HepG2 (cell line): ENCODE measurements around the gene RASGRP4. TPM values are rescaled to one million over a fixed set of nuclear protein-coding genes. Genes with fewer than 3 reads are reported as not detected.

Source experiments
- ATAC-seq: fragments of 200-7000 bp; cut with Tn5 transposase; 3 replicates; pipeline ENCODE4 v1.9.1; 2020; ENCODE audit warnings: mild to moderate bottlenecking, moderate library complexity
- BruUV-seq: library from RNA; stranded (reverse); fragments of 400-500 nt; replicated peaks from 2 replicates; lab custom pipeline; 2021; lab: Mats Ljungman, UMichigan
- CTCF ChIA-PET: fragments of 300-600 bp; formaldehyde crosslinking; extraction: SDS; loops from one replicate; lab custom pipeline; 2021; ENCODE audit warnings: low total read pairs, inconsistent platforms, low intra/inter-chr PET ratio; lab: Yijun Ruan, JAX
- POLR2A ChIA-PET: fragments of 350-600 bp; sonication (Branson Sonifier 250); formaldehyde crosslinking; loops from one replicate; lab custom pipeline; 2020; ENCODE audit warnings: antibody characterized with exemption, inconsistent platforms; lab: Yijun Ruan, JAX
- DNase-seq: peaks from one replicate; pipeline ENCODE4 v3.0.0-alpha.2; 2015; ENCODE audit warnings: low spot score
- FAIRE-seq: peaks from 3 replicates; lab custom pipeline; 2011; peaks lifted over from hg19 to GRCh38; lab: Jason Lieb, UNC
- H2AFZ ChIP-seq: one replicate; pipeline ENCODE4 v1.6.1; 2011; ENCODE audit warnings: low read length, inconsistent platforms
- H3K27ac ChIP-seq: fragments of 300-600 bp; 3 replicates; pipeline ENCODE4 v1.8.0; 2011; ENCODE audit warnings: mixed run types, mild to moderate bottlenecking, mixed read lengths, low read length, inconsistent platforms; ENCODE audit not compliant: insufficient read depth; ENCODE audit errors: extremely low read length
- H3K27me3 ChIP-seq, 2 experiments: fragments of 200-600 bp in 1 of 2; 2 replicates in 1 of 2; 3 replicates in 1 of 2; pipeline versions ENCODE4 v1.6.0 to v1.8.0; 2011; ENCODE audit warnings: low read length in 2 of 2, mild to moderate bottlenecking in 2 of 2, moderate library complexity in 2 of 2, inconsistent platforms in 1 of 2; ENCODE audit not compliant: insufficient read depth in 2 of 2, control insufficient read depth in 1 of 2
- H3K36me3 ChIP-seq, 2 experiments: fragments of 200-600 bp in 1 of 2; replicated peaks in 1 of 2; 2 replicates in 1 of 2; 3 replicates in 1 of 2; pipeline versions ENCODE4 v1.5.1 to v1.8.0; 2011; ENCODE audit warnings: low read length in 2 of 2, inconsistent platforms in 1 of 2; ENCODE audit not compliant: insufficient read depth in 2 of 2, control insufficient read depth in 1 of 2
- H3K4me1 ChIP-seq: 2 replicates; pipeline ENCODE4 v1.5.1; 2012; ENCODE audit warnings: low read length, inconsistent platforms; ENCODE audit not compliant: insufficient read depth
- H3K4me2 ChIP-seq: 2 replicates; pipeline ENCODE4 v1.6.0; 2011; ENCODE audit warnings: low read depth, low read length, inconsistent platforms
- H3K4me3 ChIP-seq, 3 experiments: fragments of 200-600 bp in 1 of 3; sonication (generic), shearing (Covaris generic) in 1 of 3; replicated peaks in 1 of 3; 2 replicates each; pipeline ENCODE4 v1.5.1; 2011 to 2016; ENCODE audit warnings: low read length in 3 of 3, inconsistent platforms in 2 of 3, low read depth in 2 of 3, mild to moderate bottlenecking in 2 of 3, control low read depth in 1 of 3, mixed read lengths in 1 of 3; ENCODE audit not compliant: insufficient read depth in 1 of 3
- H3K79me2 ChIP-seq: one replicate; pipeline ENCODE4 v1.6.1; 2011; ENCODE audit warnings: low read length, inconsistent platforms; ENCODE audit not compliant: insufficient read depth
- H3K9ac ChIP-seq: 2 replicates; pipeline ENCODE4 v1.6.0; 2011; ENCODE audit warnings: mild to moderate bottlenecking, low read depth, low read length, inconsistent platforms; ENCODE audit not compliant: insufficient read depth
- H3K9me3 ChIP-seq: 2 replicates; pipeline ENCODE4 v1.5.1; 2012; ENCODE audit warnings: mild to moderate bottlenecking, low read length
- H4K20me1 ChIP-seq: 2 replicates; pipeline ENCODE4 v1.6.0; 2011; ENCODE audit warnings: inconsistent platforms, mild to moderate bottlenecking, low read length, moderate library complexity; ENCODE audit not compliant: insufficient read depth
- ARNTL ChIP-seq: sonication (generic); formaldehyde crosslinking; IDR thresholded peaks from 2 replicates; pipeline ENCODE4 v1.4.0; 2020; ENCODE audit warnings: mild to moderate bottlenecking, missing genetic modification reagents
- ATF4 ChIP-seq, 2 experiments: fragments of 450-650 bp in 1 of 2; sonication (generic) in 1 of 2; formaldehyde crosslinking; IDR thresholded peaks; 2 replicates each; pipeline versions ENCODE4 v1.5.0 to v1.8.0; 2020 to 2022; ENCODE audit warnings: mild to moderate bottlenecking in 1 of 2, missing genetic modification reagents in 1 of 2
- ATF7 ChIP-seq, 2 experiments: fragments of 450-650 bp in 1 of 2; sonication (generic) in 1 of 2; formaldehyde crosslinking in 1 of 2; IDR thresholded peaks; 2 replicates each; pipeline versions ENCODE4 v1.4.0 to v1.6.1; 2016 to 2020; ENCODE audit warnings: antibody characterized with exemption in 1 of 2, mild to moderate bottlenecking in 1 of 2, missing genetic modification reagents in 1 of 2
- CREB1 ChIP-seq, 2 experiments: fragments of 450-650 bp in 1 of 2; IDR thresholded peaks; 2 replicates each; pipeline ENCODE4 v1.6.1; 2016 to 2017; ENCODE audit warnings: control low read depth in 1 of 2, mild to moderate bottlenecking in 1 of 2, missing compliant biosample characterization in 1 of 2, missing genetic modification characterization in 1 of 2
- GPN1 ChIP-seq: sonication (generic); formaldehyde crosslinking; IDR thresholded peaks from 2 replicates; pipeline ENCODE4 v1.5.1; 2020; ENCODE audit warnings: missing genetic modification reagents, borderline replicate concordance
- NFE2 ChIP-seq: sonication (generic); formaldehyde crosslinking; IDR thresholded peaks from 2 replicates; pipeline ENCODE4 v1.4.0; 2020; ENCODE audit warnings: missing genetic modification reagents
- POLR2AphosphoS2 ChIP-seq: IDR thresholded peaks from 2 replicates; pipeline ENCODE4 v1.6.1; 2011; ENCODE audit warnings: low read depth, low read length, improper control_type of control experiment
- THAP11 ChIP-seq: IDR thresholded peaks from 2 replicates; pipeline ENCODE4 v1.6.1; 2016; ENCODE audit warnings: missing biosample characterization, missing genetic modification reagents
- ZNF460 ChIP-seq: sonication (generic); formaldehyde crosslinking; IDR thresholded peaks from 2 replicates; pipeline ENCODE4 v1.5.1; 2020; ENCODE audit warnings: missing genetic modification reagents, mild to moderate bottlenecking, borderline replicate concordance
- ZNF605 ChIP-seq: sonication (generic); formaldehyde crosslinking; IDR thresholded peaks from 2 replicates; pipeline ENCODE4 v1.8.0; 2022; ENCODE audit warnings: mild to moderate bottlenecking, missing genetic modification reagents
- ZNF703 ChIP-seq: sonication (generic); formaldehyde crosslinking; IDR thresholded peaks from 2 replicates; pipeline ENCODE4 v1.5.1; 2020; ENCODE audit warnings: missing genetic modification reagents, mild to moderate bottlenecking, moderate library complexity, borderline replicate concordance
- WGBS: methylation state at CpG from one replicate; pipeline ENCODE4 v1.1.6; 2017; ENCODE audit warnings: low lambda C conversion rate; 5-methylcytosine and 5-hydroxymethylcytosine counted together
- in situ Hi-C: cut with HindIII; loops from 2 replicates; pipeline ENCODE4 v1.10.0; 2017; ENCODE audit warnings: low pct_unique_long_range_greater_than_20kb; ENCODE audit not compliant: extremely low pct_ligation_motif_present
- intact Hi-C: fragments of 100-400 bp; cut with micrococcal nuclease; formaldehyde crosslinking; loops from one replicate; pipeline ENCODE4 v1.10.0; 2022; ENCODE audit not compliant: unreplicated experiment
- polyA plus RNA-seq, 8 experiments: library from polyadenylated mRNA; depleted of rRNA in 3 of 8; stranded (reverse) in 7 of 8; unstranded in 1 of 8; fragments of >200 nt; fragmentation: Illumina TruSeq in 4 of 8; extraction: Trizol in 4 of 8; gene quantifications; 2 replicates each; pipeline versions ENCODE4 v1.2.1 to v1.2.3, GENCODE V29; 2011 to 2016; ENCODE audit warnings: low read depth in 4 of 8, missing spikeins in 1 of 8, mixed read lengths in 1 of 8; ENCODE audit not compliant: insufficient read depth in 1 of 8
- total RNA-seq, 5 experiments: library from RNA; depleted of rRNA; stranded (reverse); fragments of >200 nt; fragmentation: Illumina TruSeq; extraction: Trizol; gene quantifications; 2 replicates each; pipeline ENCODE4 v1.2.3, GENCODE V29; 2016; ENCODE audit warnings: low read depth in 1 of 5

The RASGRP4 gene
- total and polyA plus RNA-seq, 2 of the 13 experiments (the other 11 are each of a cell fraction or from before 2014, with no cell fraction given), result not detected

GRCh38 chr19:38417544-38418506, 8.2 kb downstream of the RASGRP4 start:
- Histone ChIP-seq H3K9me3 (no peaks in the 10 kb centered on the region), H2AFZ (no peak overlapping the region), H3K9ac (no peak overlapping the region), H3K79me2 (no peaks in the 10 kb centered on the region), H3K27ac (no peak overlapping the region), H3K4me3 (no peak overlapping the region; a peak in 1 of 6 replicates), H3K4me1 (no peaks in the 10 kb centered on the region), H3K27me3 (peaks cover 3 to 44% of the 10 kb centered on the region in 2 experiments; a peak in 4 of 5 replicates), H3K36me3 (no peaks in the 10 kb centered on the region), H4K20me1 (no peaks in the 10 kb centered on the region), H3K4me2 (no peak overlapping the region)
- ATAC-seq (peak; percentile 31; the same call in 1 of the 3 replicates), DNase-seq (no peak), FAIRE-seq (no peak)
- TF ChIP-seq ZNF703 (no peak), POLR2AphosphoS2 (no peak), ZNF460 (CRISPR knock-in tag) (no peak), NFE2 (CRISPR knock-in tag) (no peak), GPN1 (CRISPR knock-in tag) (no peak), THAP11 (no peak), CREB1 (IDR thresholded peaks at IDR 0.05) (peak; percentile 98), CREB1 (CRISPR knock-in tag; IDR thresholded peaks at IDR 0.05) (no peak), ATF4 (CRISPR knock-in tag; IDR thresholded peaks at IDR 0.05) (no peak), ARNTL (CRISPR knock-in tag) (no peak), ATF7 (IDR thresholded peaks at IDR 0.05) (peak; percentile 84), ATF7 (CRISPR knock-in tag; IDR thresholded peaks at IDR 0.05) (no peak), ZNF605 (no peak)
- intact Hi-C loops (no loop called here), in situ Hi-C loops (no loop called here)
- CTCF ChIA-PET, result no interaction called here
- 23% methylated on average over 25 of the region's 49 CpGs for WGBS
- POLR2A ChIA-PET, result no interaction called here
- BruUV-seq, result no TSS peak
